Endothelial cell of hepatic sinusoid (primary cell): Measurements from ENCODE around the gene TUBGCP2.

Experiments
- in situ Hi-C: cut with HindIII; loops from 2 replicates; pipeline ENCODE4 v1.10.0; 2017; ENCODE audit warnings: low sequenced_read_pairs

Gene TUBGCP2

GRCh38 chr10:133253361-133253955 is 55.2 kb downstream of the TUBGCP2 start:
- in situ Hi-C loops = loop anchor here (10.0 kb wide), 1 partner anchor 51 kb away; the partner anchor contains the start of genes TUBGCP2 and ZNF511

GRCh38 chr10:133252223-133252552 is 56.5 kb downstream of the TUBGCP2 start:
- in situ Hi-C loops = loop anchor here (10.0 kb wide), 1 partner anchor 53 kb away; the partner anchor contains the start of genes TUBGCP2 and ZNF511

DNA sequence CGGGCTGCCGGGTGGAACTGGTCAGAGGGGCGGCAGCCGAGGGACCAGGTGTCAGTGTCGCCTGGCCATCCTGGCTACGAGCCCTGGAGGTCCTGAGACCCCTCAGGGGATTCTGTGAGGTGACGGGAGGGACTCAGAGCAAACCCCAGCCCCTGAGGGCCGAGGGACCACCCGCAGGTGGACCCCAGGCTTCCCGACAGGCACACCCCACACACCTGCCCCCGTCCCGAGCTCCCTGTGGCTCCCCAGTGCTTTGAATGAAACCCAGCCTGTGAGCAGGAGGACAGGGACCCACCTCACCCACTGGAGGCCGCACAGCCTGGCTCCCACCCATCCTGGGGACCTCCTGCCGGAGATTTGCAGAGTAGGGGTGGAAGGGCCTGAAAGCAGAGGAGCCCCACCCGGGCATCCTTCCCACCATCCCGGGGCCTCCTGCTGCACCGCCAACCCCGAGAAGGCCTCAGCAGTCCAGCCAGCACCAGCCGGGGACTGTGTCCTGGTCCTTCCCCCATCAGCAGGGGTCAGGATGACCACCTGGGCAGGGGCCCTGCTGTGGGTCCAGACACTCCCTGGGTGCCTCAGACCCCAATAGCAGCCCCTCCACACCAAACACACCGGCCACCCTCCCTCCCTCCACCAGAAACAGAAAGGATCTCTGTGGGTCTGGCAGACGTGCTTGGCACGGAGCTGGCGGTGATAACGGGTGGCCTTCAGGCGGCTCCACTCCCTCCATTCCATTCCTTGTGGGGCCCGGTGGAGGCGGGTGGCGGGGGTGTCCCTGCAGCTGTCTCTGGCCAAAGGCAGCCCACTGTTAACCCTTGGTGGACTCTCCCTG is 57.1 kb downstream of the TUBGCP2 start:
- in situ Hi-C loops = loop anchor here (10.0 kb wide), 1 partner anchor 53 kb away; the partner anchor contains the start of genes TUBGCP2 and ZNF511

DNA sequence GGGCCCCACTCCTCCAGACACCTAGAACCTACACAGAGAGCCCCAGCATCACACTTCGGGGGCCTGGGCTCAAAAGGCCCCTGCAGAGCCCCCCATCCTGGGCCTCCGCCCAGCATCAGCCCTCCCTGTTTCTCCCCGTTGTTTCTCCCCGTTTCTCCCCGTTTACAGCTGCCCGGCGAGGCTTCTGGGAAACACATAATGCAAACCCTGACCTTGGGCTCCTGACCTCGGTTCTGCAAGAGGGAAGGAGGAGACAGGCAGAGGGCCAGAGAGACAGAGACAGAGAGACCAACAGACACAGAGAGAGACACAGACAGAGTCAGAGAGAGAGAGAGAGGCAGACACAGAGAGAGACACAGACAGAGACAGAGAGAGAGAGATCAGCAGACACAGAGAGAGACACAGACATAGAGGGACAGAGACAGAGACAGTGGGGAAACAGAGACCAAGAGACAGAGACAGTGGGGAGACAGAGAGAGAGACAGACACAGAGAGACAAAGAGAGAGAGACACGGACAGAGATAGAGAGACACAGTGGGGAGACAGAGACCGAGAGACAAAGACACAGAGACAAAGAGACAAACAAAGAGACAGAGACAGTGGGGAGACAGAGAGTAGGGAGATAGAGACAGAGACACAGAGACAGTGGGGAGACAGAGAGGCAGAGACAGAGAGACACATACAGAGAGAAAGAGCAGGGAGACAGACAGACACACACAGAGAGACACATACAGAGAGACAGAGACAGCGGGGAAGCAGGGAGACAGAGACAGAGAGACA is 58.5 kb downstream of the TUBGCP2 start:
- in situ Hi-C loops = loop anchor here (10.0 kb wide), 1 partner anchor 55 kb away; the partner anchor contains the start of genes TUBGCP2 and ZNF511

DNA sequence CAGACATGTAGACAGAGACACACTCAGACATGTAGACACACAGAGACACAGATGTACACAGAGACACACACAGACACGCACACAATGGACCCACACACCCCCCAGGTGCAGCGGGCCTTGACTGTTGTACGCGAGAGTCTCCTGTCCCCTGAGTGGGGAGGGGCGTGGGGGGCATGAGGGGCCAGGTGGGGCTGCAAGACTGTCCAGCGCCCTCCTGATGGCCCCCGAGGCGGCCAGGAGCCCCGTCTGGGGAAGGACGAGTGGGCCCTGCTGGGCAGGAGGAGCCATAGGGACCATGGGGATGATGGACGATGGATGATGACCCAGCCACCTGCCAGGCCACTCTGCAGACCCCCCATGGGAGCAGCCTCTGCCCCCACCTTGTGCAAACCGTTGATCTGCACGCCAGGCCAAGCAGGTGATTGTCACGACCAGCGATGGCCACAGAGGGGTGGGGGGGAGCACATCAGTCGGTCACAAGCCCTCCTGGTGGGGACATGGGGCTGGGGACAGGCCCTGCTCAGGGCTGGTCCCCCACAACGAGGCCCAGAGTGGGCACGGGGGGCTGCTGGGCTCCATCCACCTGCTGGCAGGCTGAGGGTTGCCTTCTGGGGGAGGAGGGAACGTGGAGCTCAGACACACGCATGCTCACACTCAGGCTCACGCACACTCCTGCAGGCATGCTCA is 59.4 kb downstream of the TUBGCP2 start:
- in situ Hi-C loops = no loop called here

DNA sequence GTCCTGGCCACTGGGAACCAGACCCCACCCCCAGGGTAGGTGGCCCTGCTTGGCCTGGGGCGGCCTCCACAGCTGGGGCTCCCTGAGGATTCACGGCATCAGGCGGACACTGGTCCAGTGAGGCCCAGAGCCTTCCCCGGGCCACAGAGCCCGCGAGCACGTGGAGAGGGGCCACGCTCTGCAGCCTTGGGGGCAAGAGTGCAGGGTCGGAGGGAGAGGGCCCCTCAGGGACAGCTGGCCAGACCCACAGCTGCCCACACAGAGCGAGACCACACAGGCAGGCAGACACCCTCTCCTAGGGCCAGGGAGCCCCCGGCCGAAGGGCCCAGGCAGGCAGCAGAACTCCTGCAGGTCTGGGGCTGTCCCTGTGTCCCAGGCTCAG is 60.3 kb downstream of the TUBGCP2 start:
- in situ Hi-C loops = no loop called here

GRCh38 chr10:133247681-133248333 is 60.9 kb downstream of the TUBGCP2 start:
- in situ Hi-C loops = no loop called here

GRCh38 chr10:133246236-133246626 is 62.4 kb downstream of the TUBGCP2 start:
- in situ Hi-C loops = no loop called here

GRCh38 chr10:133245439-133246235 is 63.0 kb downstream of the TUBGCP2 start:
- in situ Hi-C loops = no loop called here

- in situ Hi-C loops = no loop called here
Observed at GRCh38 chr10:133243593-133243992, 65.1 kb downstream of the TUBGCP2 start.

- in situ Hi-C loops = no loop called here
Observed at GRCh38 chr10:133242611-133243356, 65.9 kb downstream of the TUBGCP2 start.

GRCh38 chr10:133241501-133242205 is 67.0 kb downstream of the TUBGCP2 start:
- in situ Hi-C loops = no loop called here

- in situ Hi-C loops = loop anchor here (5.0 kb wide), 1 partner anchor 78 kb away; the partner anchor contains the start of gene KNDC1
Observed at GRCh38 chr10:133239990-133240389, 68.7 kb downstream of the TUBGCP2 start.

- in situ Hi-C loops = loop anchor here (5.0 kb wide), 1 partner anchor 76 kb away; the partner anchor contains the start of gene KNDC1
Observed at GRCh38 chr10:133238466-133238804, 70.2 kb downstream of the TUBGCP2 start.

DNA sequence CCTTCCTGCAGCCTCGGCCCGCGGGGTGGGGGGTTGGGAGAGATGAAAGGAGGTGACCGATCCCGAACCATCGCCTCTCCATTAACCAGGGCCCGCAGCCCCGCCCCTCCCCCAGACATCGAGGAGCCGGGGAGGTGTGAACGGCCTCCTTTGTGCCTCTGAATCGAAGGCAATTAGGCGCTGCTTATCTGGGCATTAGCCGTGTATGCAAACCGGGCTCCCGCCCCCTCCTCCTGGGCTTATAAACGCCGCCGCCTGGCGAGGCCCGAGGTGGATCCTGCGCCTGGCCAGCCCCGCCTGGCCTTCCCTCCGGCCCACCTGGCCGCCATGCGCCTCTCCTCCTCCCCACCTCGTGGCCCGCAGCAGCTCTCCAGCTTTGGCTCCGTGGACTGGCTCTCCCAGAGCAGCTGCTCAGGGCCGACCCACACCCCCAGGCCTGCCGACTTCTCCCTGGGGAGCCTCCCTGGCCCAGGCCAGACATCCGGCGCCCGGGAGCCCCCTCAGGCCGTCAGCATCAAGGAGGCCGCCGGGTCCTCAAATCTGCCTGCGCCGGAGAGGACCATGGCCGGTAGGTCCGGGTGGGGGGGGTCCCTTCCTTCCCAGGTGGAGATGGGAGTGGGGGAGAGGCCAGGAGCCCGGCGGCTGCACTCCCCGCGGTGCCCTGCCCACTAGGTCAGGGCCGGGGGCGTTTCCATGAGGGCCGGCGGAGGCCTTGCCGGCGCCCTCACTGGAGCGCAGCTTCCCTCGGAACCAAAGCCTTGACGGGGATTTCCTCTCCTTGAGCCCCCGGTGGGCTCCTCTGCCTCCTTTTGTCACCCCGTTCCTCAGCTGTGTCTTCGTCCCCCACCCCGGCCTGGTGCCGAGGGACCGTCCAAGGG is 70.8 kb downstream of the TUBGCP2 start, which contains the start of gene VENTX:
TSS of gene VENTX (plus strand) at position 268 of the 878 bp plus-strand sequence. CDS start at position 328, 60 bp downstream.
- in situ Hi-C loops = loop anchor here (5.0 kb wide), 1 partner anchor 76 kb away; the partner anchor contains the start of gene KNDC1

DNA sequence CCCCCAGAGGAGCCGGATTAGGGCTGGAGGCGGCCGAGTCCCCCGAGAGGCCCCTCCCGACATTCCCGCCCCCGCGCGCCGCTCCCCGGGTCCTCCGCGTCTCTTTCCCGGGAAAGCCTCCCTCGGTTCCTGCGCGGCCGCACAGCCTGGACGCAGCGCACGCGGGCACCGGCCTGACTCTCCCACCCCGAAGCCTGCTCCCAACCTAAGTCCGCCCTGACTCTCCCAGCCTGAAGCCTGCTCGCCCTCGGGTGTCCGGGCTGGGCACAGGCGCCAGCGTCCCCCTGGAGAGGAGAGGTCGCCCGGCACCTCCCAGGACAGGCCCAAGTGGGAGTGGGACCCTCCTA is 71.5 kb downstream of the TUBGCP2 start:
- in situ Hi-C loops = loop anchor here (5.0 kb wide), 1 partner anchor 75 kb away; the partner anchor contains the start of gene KNDC1
